Activated B cell treated with CpG ODN at 0.5 μM for 24 hours (primary cell): ENCODE measurements around the gene UNCX. TPM values are rescaled to one million over a fixed set of nuclear protein-coding genes. Genes with fewer than 3 reads are reported as not detected.
"Not testable (repeated sequence)": the region's sequence is repeated elsewhere in the genome, so short reads cannot be mapped to it uniquely, and the experiment has no call there.

Experiments used
- ATAC-seq: fragments of 200-7000 bp; cut with Tn5 transposase; one replicate; pipeline ENCODE4 v1.10.0; 2021; ENCODE audit warnings: low read depth, mild to moderate bottlenecking, moderate library complexity
- CTCF ChIA-PET: fragments of 350-600 bp; sonication (Branson Sonifier 250); formaldehyde crosslinking; loops from one replicate; lab custom pipeline; 2021; ENCODE audit warnings: antibody characterized with exemption; lab: Charles Lee
- POLR2A ChIA-PET: fragments of 350-600 bp; sonication (Branson Sonifier 250); formaldehyde crosslinking; loops from one replicate; lab custom pipeline; 2021; ENCODE audit warnings: antibody characterized with exemption; lab: Charles Lee
- DNase-seq: peaks from one replicate; pipeline ENCODE4 v3.0.0; 2022
- H3K27ac Mint-ChIP-seq: one replicate; pipeline ENCODE4 v1.8.0; 2020; ENCODE audit warnings: mixed read lengths
- H3K27me3 Mint-ChIP-seq: one replicate; pipeline ENCODE4 v1.8.0; 2021; ENCODE audit warnings: mixed read lengths
- H3K36me3 Mint-ChIP-seq: one replicate; pipeline ENCODE4 v1.8.0; 2021; ENCODE audit warnings: low read depth, mixed read lengths
- H3K4me1 Mint-ChIP-seq: one replicate; pipeline ENCODE4 v1.8.0; 2021; ENCODE audit warnings: mixed read lengths
- H3K4me3 Mint-ChIP-seq: one replicate; pipeline ENCODE4 v1.8.0; 2020; ENCODE audit warnings: mild to moderate bottlenecking, mixed read lengths
- H3K9me3 Mint-ChIP-seq: one replicate; pipeline ENCODE4 v1.8.0; 2020; ENCODE audit warnings: mixed read lengths
- CTCF ChIP-seq: fragments of 200-600 bp; IDR thresholded peaks from one replicate; pipeline ENCODE4 v1.8.0; 2022; ENCODE audit warnings: antibody characterized with exemption, mild to moderate bottlenecking
- intact Hi-C: fragments of 100-400 bp; cut with micrococcal nuclease; formaldehyde crosslinking; loops from one replicate; pipeline ENCODE4 v1.15.1; 2024
- total RNA-seq: library from RNA; stranded (reverse); gene quantifications from 2 replicates; pipeline ENCODE4 v1.2.3, GENCODE V29; 2022

The UNCX gene
- total RNA-seq, 1 donor from 2014 or later: not detected

- H3K4me3 Mint-ChIP-seq: no peak overlapping the region
- DNase-seq (no peak), ATAC-seq (no peak)
- no peaks in the 10 kb centered on the region for H3K9me3 Mint-ChIP-seq
- no peaks in the 10 kb centered on the region for H3K4me1 Mint-ChIP-seq
- CTCF ChIA-PET: no interaction called here
- no peak for TF ChIP-seq CTCF
- POLR2A ChIA-PET: no interaction called here
- intact Hi-C loops: no loop called here
- H3K27me3 Mint-ChIP-seq: peaks cover 27% of the 10 kb centered on the region
- H3K27ac Mint-ChIP-seq: no peak overlapping the region
- no peaks in the 10 kb centered on the region for H3K36me3 Mint-ChIP-seq
Measured at GRCh38 chr7:1257863-1258262, 25.2 kb downstream of the UNCX start.

GRCh38 chr7:1259621-1260243 lies 27.1 kb downstream of the UNCX start:
- H3K4me1 Mint-ChIP-seq: no peaks in the 10 kb centered on the region
- DNase-seq (no peak), ATAC-seq (no peak)
- no peak overlapping the region for H3K4me3 Mint-ChIP-seq
- H3K36me3 Mint-ChIP-seq: no peaks in the 10 kb centered on the region
- peaks cover 19% of the 10 kb centered on the region for H3K27me3 Mint-ChIP-seq
- intact Hi-C loops: no loop called here
- ChIA-PET CTCF (no interaction called here), POLR2A (no interaction called here)
- no peaks in the 10 kb centered on the region for H3K9me3 Mint-ChIP-seq
- TF ChIP-seq CTCF: no peak
- no peak overlapping the region for H3K27ac Mint-ChIP-seq

- Mint-ChIP-seq H3K9me3 (no peaks in the 10 kb centered on the region), H3K27ac (no peak overlapping the region), H3K27me3 (peaks cover 23% of the 10 kb centered on the region), H3K36me3 (no peaks in the 10 kb centered on the region), H3K4me1 (no peaks in the 10 kb centered on the region), H3K4me3 (no peak overlapping the region)
- ATAC-seq (no peak), DNase-seq (no peak)
- ChIA-PET POLR2A (no interaction called here), CTCF (no interaction called here)
- intact Hi-C loops: no loop called here
- no peak for TF ChIP-seq CTCF
Measured at GRCh38 chr7:1260244-1260635, 27.6 kb downstream of the UNCX start.

GRCh38 chr7:1261036-1261435 lies 28.4 kb downstream of the UNCX start:
- DNase-seq, H3K36me3 Mint-ChIP-seq, POLR2A ChIA-PET, ATAC-seq, intact Hi-C loops, H3K4me1 Mint-ChIP-seq, CTCF ChIA-PET, H3K27ac Mint-ChIP-seq, H3K4me3 Mint-ChIP-seq, H3K9me3 Mint-ChIP-seq: not testable (repeated sequence)
- peaks cover 23% of the 10 kb centered on the region for H3K27me3 Mint-ChIP-seq

GRCh38 chr7:1262441-1262840 lies 29.8 kb downstream of the UNCX start:
- Mint-ChIP-seq H3K27me3 (peaks cover 17% of the 10 kb centered on the region), H3K36me3 (no peaks in the 10 kb centered on the region), H3K9me3 (no peaks in the 10 kb centered on the region), H3K4me1 (no peaks in the 10 kb centered on the region), H3K4me3 (no peak overlapping the region), H3K27ac (no peak overlapping the region)
- DNase-seq (no peak), ATAC-seq (no peak)
- ChIA-PET CTCF (no interaction called here), POLR2A (no interaction called here)
- intact Hi-C loops: no loop called here
- TF ChIP-seq CTCF: no peak
